Glutamatergic neuron (in vitro differentiated cells): ENCODE data around the gene GLIS1. TPM values are rescaled to one million over a fixed set of nuclear protein-coding genes. Genes with fewer than 3 reads are reported as not detected.
A peak's percentile ranks its signal among the peaks of the same experiment; 100 is the strongest.

ENCODE experiments used
- DNase-seq: peaks from one replicate; pipeline ENCODE4 v3.0.0; 2022
- H3K27ac Mint-ChIP-seq: one replicate; pipeline ENCODE4 v1.8.0; 2020; ENCODE audit warnings: mild to moderate bottlenecking, mixed read lengths, inconsistent platforms; ENCODE audit not compliant: unreplicated experiment
- H3K27me3 Mint-ChIP-seq: one replicate; pipeline ENCODE4 v1.8.0; 2020; ENCODE audit warnings: mild to moderate bottlenecking, moderate library complexity, mixed read lengths, inconsistent platforms; ENCODE audit not compliant: unreplicated experiment
- H3K36me3 Mint-ChIP-seq: one replicate; pipeline ENCODE4 v1.8.0; 2020; ENCODE audit warnings: mild to moderate bottlenecking, mixed read lengths, inconsistent platforms; ENCODE audit not compliant: unreplicated experiment
- H3K4me1 Mint-ChIP-seq: one replicate; pipeline ENCODE4 v1.8.0; 2020; ENCODE audit warnings: mild to moderate bottlenecking, low read depth, mixed read lengths, inconsistent platforms; ENCODE audit not compliant: unreplicated experiment
- H3K4me3 Mint-ChIP-seq: one replicate; pipeline ENCODE4 v1.8.0; 2020; ENCODE audit warnings: mild to moderate bottlenecking, mixed read lengths, inconsistent platforms; ENCODE audit not compliant: unreplicated experiment
- H3K9me3 Mint-ChIP-seq: one replicate; pipeline ENCODE4 v1.8.0; 2020; ENCODE audit warnings: mild to moderate bottlenecking, moderate library complexity, mixed read lengths, inconsistent platforms; ENCODE audit not compliant: unreplicated experiment
- total RNA-seq: library from RNA; stranded (reverse); fragmentation: NEBNext Ultra II Directional; extraction: Animal tissue kit (Norgen Biotek cat#: 25700); gene quantifications from one replicate; pipeline ENCODE4 v1.2.1, GENCODE V29; 2021; ENCODE audit not compliant: unreplicated experiment
- TF ChIP-seq, protein P1 (sequence below): fragments of 200-600 bp; sonication (generic); IDR thresholded peaks from one replicate; pipeline ENCODE4 v1.5.0; 2021; ENCODE audit not compliant: partially characterized antibody, unreplicated experiment

Gene GLIS1
- total RNA-seq, 1 donor from 2014 or later: 0.76 TPM

DNA sequence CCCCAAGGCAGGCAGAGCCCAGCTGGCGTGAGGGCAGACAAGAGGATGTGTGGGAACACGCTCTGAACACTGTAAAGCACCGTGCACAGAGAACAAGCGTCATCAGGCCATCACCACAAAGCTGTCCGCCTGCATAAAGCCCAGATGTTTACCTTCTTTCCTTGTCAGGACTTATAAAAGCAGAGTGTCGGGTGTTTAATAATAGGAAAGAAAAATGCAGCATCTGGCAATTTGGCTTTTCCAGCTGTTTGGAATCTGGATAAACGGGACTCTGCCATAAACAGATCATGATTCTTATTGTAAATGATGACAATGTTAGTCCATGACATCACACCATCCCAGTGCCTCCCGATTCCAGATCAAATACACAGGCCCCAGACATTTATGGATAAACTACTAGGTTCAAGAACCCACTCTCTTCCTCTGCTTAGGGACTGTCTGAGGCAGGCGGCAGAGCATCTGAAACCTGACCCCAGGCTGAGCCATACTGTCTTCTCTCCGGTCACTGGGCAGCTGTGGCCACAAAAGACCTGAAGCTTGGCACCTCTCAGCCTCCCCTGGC lies 4.2 kb downstream of the GLIS1 start:
- DNase-seq: peak; percentile 43
- Mint-ChIP-seq H3K36me3 (no peaks in the 10 kb centered on the region), H3K9me3 (peaks cover 4% of the 10 kb centered on the region), H3K4me3 (peak overlapping the region; percentile 44), H3K27me3 (no peaks in the 10 kb centered on the region), H3K27ac (peak overlapping the region; percentile 20), H3K4me1 (peaks cover 18% of the 10 kb centered on the region)
- TF ChIP-seq, protein P1, sequence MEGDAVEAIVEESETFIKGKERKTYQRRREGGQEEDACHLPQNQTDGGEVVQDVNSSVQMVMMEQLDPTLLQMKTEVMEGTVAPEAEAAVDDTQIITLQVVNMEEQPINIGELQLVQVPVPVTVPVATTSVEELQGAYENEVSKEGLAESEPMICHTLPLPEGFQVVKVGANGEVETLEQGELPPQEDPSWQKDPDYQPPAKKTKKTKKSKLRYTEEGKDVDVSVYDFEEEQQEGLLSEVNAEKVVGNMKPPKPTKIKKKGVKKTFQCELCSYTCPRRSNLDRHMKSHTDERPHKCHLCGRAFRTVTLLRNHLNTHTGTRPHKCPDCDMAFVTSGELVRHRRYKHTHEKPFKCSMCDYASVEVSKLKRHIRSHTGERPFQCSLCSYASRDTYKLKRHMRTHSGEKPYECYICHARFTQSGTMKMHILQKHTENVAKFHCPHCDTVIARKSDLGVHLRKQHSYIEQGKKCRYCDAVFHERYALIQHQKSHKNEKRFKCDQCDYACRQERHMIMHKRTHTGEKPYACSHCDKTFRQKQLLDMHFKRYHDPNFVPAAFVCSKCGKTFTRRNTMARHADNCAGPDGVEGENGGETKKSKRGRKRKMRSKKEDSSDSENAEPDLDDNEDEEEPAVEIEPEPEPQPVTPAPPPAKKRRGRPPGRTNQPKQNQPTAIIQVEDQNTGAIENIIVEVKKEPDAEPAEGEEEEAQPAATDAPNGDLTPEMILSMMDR: no peak

DNA sequence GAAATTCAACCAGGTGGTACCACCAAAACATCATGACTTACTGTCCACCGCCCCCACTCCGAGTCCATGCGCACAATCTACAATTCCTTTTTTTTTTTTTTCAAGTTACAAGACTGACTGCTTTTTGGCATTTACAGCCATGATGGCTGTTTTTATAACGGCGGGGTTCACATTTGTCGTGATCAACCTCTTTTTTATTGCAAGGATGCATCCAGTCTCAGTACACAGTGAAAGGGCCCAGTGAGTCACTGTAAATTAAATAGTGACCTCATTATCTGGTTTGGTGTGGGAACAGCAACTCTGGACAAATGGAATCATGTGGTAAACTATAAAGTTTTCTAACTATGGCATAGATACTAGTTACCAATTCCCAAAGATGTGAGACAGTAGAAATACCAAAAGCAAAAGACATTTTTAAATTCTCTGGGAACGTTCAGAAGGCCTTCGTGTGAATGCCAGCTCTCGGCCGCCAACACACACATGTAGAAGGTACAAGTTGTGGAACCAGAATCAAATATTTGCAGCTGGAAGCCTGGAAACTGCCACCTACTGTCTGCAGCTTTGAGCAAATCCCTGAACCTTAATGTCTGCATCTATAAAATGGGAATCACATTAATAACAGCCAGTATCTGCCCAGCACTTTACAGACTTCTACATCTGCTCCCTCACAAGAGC lies 4.9 kb downstream of the GLIS1 start:
- no peaks in the 10 kb centered on the region for H3K27me3 Mint-ChIP-seq
- peaks cover 18% of the 10 kb centered on the region for H3K4me1 Mint-ChIP-seq
- TF ChIP-seq, protein P1: no peak
- peaks cover 4% of the 10 kb centered on the region for H3K9me3 Mint-ChIP-seq
- H3K27ac Mint-ChIP-seq: peak overlapping the region; percentile 20
- no peaks in the 10 kb centered on the region for H3K36me3 Mint-ChIP-seq
- H3K4me3 Mint-ChIP-seq: peak overlapping the region; percentile 44
- DNase-seq: no peak

DNA sequence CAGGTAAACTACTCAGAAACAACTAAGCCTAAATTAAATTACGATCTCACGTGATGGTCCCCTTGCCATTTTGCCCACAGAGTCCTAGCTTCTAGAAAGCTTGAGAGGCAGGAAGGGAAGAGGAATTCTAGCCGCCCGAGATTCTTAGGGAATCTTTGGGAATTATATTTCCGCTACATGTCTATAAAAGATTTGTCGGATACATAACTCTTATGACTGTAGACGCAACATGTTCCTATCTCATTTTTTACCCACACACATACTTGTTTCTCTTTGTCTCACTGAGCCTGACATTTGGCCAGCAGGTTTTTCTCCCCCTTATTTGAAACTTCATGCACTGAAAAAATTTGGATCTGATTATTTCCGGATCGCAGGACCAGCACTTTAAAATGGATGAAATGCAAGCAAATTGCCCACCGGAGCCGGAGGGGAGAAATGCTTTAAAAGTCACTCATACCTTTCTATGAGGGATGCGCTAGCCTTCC lies 5.5 kb downstream of the GLIS1 start:
- Mint-ChIP-seq H3K4me3 (no peak overlapping the region), H3K4me1 (peaks cover 18% of the 10 kb centered on the region), H3K27ac (no peak overlapping the region), H3K36me3 (no peaks in the 10 kb centered on the region), H3K9me3 (peaks cover 4% of the 10 kb centered on the region), H3K27me3 (no peaks in the 10 kb centered on the region)
- DNase-seq: no peak
- TF ChIP-seq, protein P1: no peak

DNA sequence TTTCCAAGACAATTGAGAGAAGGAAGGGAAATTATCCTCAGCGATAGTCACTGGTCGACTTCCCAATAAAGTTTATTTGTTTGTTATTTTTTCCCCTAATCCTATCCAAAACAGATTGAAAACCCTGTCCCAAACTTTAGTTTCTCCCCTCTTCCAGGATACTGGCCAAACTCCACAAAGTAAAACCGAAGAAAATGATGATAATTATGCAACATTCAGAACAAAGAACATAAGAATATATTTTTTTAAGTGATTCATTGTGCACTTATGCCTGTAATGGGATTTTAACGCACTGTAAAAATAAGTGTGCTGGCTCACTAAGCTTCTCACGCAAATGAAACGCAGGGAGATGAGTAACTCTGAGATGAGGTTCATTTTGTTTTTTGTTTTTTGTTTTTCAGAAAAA lies 6.0 kb downstream of the GLIS1 start:
- H3K9me3 Mint-ChIP-seq: peaks cover 4% of the 10 kb centered on the region
- TF ChIP-seq, protein P1: no peak
- H3K4me3 Mint-ChIP-seq: no peak overlapping the region
- no peaks in the 10 kb centered on the region for H3K36me3 Mint-ChIP-seq
- H3K27me3 Mint-ChIP-seq: no peaks in the 10 kb centered on the region
- no peak for DNase-seq
- peaks cover 18% of the 10 kb centered on the region for H3K4me1 Mint-ChIP-seq
- no peak overlapping the region for H3K27ac Mint-ChIP-seq

DNA sequence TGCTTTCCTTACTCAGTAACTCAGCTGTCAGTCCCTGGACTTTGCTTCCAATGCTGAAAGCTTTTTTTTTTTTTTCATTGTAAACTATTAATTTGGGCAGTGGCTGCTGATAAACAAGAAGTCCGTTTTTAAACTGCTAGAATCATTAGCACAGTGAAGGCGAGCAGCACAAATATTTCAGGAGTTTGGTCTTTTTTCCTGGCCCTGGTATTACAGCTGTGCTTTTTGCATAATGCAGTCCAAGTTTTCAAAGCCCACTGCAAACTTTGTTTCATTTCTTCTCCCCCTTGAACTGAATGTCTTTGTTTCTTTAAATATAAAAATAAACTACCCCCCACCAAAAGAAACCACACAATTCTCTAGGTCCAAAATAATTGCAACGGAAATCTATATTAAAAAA lies 6.6 kb downstream of the GLIS1 start:
- no peak overlapping the region for H3K27ac Mint-ChIP-seq
- DNase-seq: no peak
- H3K4me3 Mint-ChIP-seq: no peak overlapping the region
- no peaks in the 10 kb centered on the region for H3K27me3 Mint-ChIP-seq
- TF ChIP-seq, protein P1: no peak
- no peaks in the 10 kb centered on the region for H3K36me3 Mint-ChIP-seq
- H3K4me1 Mint-ChIP-seq: peaks cover 18% of the 10 kb centered on the region
- H3K9me3 Mint-ChIP-seq: peaks cover 3% of the 10 kb centered on the region
